Endodermal cell (in vitro differentiated cells): ENCODE measurements around the gene PICALM. TPM values are rescaled to one million over a fixed set of nuclear protein-coding genes. Genes with fewer than 3 reads are reported as not detected.

Source experiments
- DNase-seq: peaks from one replicate; pipeline ENCODE4 v3.0.0-alpha.2; 2017
- H3K27ac ChIP-seq: 2 replicates; pipeline ENCODE4 v1.5.1; 2013; ENCODE audit warnings: mild to moderate bottlenecking, low read depth, low read length, moderate library complexity
- H3K27me3 ChIP-seq: 2 replicates; pipeline ENCODE4 v1.6.1; 2013; ENCODE audit warnings: mild to moderate bottlenecking, low read length, moderate library complexity; ENCODE audit not compliant: insufficient read depth, control insufficient read depth, poor library complexity, severe bottlenecking
- H3K36me3 ChIP-seq: 2 replicates; pipeline ENCODE4 v1.7.0; 2013; ENCODE audit warnings: mild to moderate bottlenecking, low read length, moderate library complexity; ENCODE audit not compliant: control insufficient read depth, insufficient read depth
- H3K4me1 ChIP-seq: one replicate; pipeline ENCODE4 v1.7.0; 2013; ENCODE audit warnings: low read length; ENCODE audit not compliant: control insufficient read depth, insufficient read depth
- H3K4me3 ChIP-seq: 2 replicates; pipeline ENCODE4 v1.5.1; 2013; ENCODE audit warnings: mild to moderate bottlenecking, low read length, moderate library complexity
- H3K9ac ChIP-seq: 2 replicates; pipeline ENCODE4 v1.6.1; 2013; ENCODE audit warnings: mild to moderate bottlenecking, low read length, moderate library complexity; ENCODE audit not compliant: poor library complexity, severe bottlenecking; ENCODE audit errors: extremely low read depth
- H3K9me3 ChIP-seq: 2 replicates; pipeline ENCODE4 v1.6.1; 2013; ENCODE audit warnings: mild to moderate bottlenecking, low read length, moderate library complexity; ENCODE audit not compliant: control insufficient read depth
- H3K27ac Mint-ChIP-seq: 2 replicates; pipeline ENCODE4 v1.8.0; 2020; ENCODE audit warnings: mixed read lengths
- H3K27me3 Mint-ChIP-seq: 2 replicates; pipeline ENCODE4 v1.8.0; 2021; ENCODE audit warnings: mild to moderate bottlenecking, mixed read lengths; ENCODE audit not compliant: insufficient read depth
- H3K36me3 Mint-ChIP-seq: 2 replicates; pipeline ENCODE4 v1.8.0; 2020; ENCODE audit warnings: low read depth, mixed read lengths
- H3K4me1 Mint-ChIP-seq: 2 replicates; pipeline ENCODE4 v1.8.0; 2020; ENCODE audit warnings: mixed read lengths
- H3K4me3 Mint-ChIP-seq: 2 replicates; pipeline ENCODE4 v1.8.0; 2020; ENCODE audit warnings: mild to moderate bottlenecking, moderate library complexity, mixed read lengths
- H3K9me3 Mint-ChIP-seq: 2 replicates; pipeline ENCODE4 v1.8.0; 2020; ENCODE audit warnings: mild to moderate bottlenecking, mixed read lengths
- CTCF ChIP-seq: fragments of 200-600 bp; sonication (generic); conservative IDR thresholded peaks from 2 replicates; pipeline ENCODE4 v1.5.0; 2021; ENCODE audit warnings: antibody characterized with exemption, mild to moderate bottlenecking
- WGBS, 2 experiments: methylation state at CpG; one replicate each; pipeline versions ENCODE4 v1.1.5 to v1.1.7; 2013; ENCODE audit warnings: missing lambda C conversion rate in 2 of 2, mixed read lengths in 1 of 2; ENCODE audit not compliant: insufficient coverage in 1 of 2, insufficient read length in 1 of 2; 5-methylcytosine and 5-hydroxymethylcytosine counted together
- total RNA-seq, 2 donors: library from RNA; stranded (reverse); fragmentation: NEBNext Ultra II Directional in 1 of 2; extraction: Animal tissue kit (Norgen Biotek cat#: 25700) in 1 of 2; gene quantifications; 2 replicates in 1 of 2; 3 replicates in 1 of 2; pipeline ENCODE4 v1.2.1, GENCODE V29; 2021

The PICALM gene
- total RNA-seq, 2 donors from 2014 or later, result 120 to 129 TPM

DNA sequence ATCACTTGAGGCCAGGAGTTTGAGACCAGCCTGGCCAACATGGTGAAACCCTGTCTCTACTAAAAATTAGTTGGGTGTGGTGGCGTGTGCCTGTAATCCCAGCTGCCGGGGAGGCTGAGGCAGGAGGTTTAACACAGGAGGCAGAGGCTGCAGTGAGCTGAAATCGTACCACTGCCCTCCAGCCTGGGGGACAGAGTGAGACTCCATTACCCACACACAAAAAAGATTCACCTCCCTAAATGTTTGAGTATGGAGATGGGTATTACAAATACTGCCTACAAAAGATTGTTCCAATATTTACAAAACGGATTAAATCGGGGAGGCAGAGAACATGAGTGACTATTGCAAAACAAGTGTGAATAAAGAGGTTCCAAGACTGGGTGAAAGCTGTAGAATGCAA is 98.3 kb downstream of the PICALM start:
- Mint-ChIP-seq H3K27me3 (no peaks in the 10 kb centered on the region), H3K9me3 (peaks cover 5% of the 10 kb centered on the region), H3K36me3 (peaks cover 58% of the 10 kb centered on the region), H3K27ac (no peak overlapping the region), H3K4me3 (no peak overlapping the region), H3K4me1 (peaks cover 8% of the 10 kb centered on the region)
- 80 to 95% methylated on average over 1 to 5 of the region's 5 CpGs for WGBS, 2 experiments
- H3K9me3 ChIP-seq, result peaks cover 6% of the 10 kb centered on the region
- peaks cover 4% of the 10 kb centered on the region for H3K4me1 ChIP-seq
- H3K9ac ChIP-seq, result no peak overlapping the region
- peaks cover 88% of the 10 kb centered on the region for H3K36me3 ChIP-seq
- H3K4me3 ChIP-seq, result no peak overlapping the region
- no peak overlapping the region for H3K27ac ChIP-seq
- no peak for DNase-seq
- TF ChIP-seq CTCF, result no peak
- no peaks in the 10 kb centered on the region for H3K27me3 ChIP-seq

DNA sequence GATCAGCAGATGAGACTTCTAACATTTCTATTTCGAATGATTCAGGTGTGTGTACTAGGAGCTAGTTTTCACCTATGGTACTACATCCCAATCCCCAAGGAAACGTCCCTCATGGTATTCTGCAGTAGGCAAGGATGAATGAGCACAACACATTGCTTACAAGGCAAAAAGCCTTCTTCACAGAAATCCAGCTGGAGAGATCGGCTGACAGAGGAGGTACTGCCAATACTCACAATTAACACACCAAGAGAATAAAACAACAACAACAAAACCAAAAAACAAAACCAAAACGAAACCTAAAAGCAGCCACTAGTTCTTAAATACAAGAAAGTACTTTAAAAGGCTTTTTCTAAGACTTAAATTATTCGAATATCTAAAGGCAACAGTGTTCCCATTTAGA is 101.4 kb downstream of the PICALM start:
- Histone ChIP-seq H3K4me1 (peaks cover 4% of the 10 kb centered on the region), H3K27ac (no peak overlapping the region), H3K36me3 (peaks cover 88% of the 10 kb centered on the region), H3K9me3 (peaks cover 6% of the 10 kb centered on the region), H3K9ac (no peak overlapping the region), H3K27me3 (no peaks in the 10 kb centered on the region), H3K4me3 (no peak overlapping the region)
- Mint-ChIP-seq H3K27ac (peak overlapping the region; percentile 64), H3K4me3 (no peak overlapping the region), H3K27me3 (no peaks in the 10 kb centered on the region), H3K9me3 (peaks cover 5% of the 10 kb centered on the region), H3K36me3 (peaks cover 73% of the 10 kb centered on the region), H3K4me1 (peaks cover 8% of the 10 kb centered on the region)
- WGBS, 2 experiments, result 82 to 89% methylated on average over 2 to 5 of the region's 5 CpGs
- no peak for DNase-seq
- TF ChIP-seq CTCF, result no peak

DNA sequence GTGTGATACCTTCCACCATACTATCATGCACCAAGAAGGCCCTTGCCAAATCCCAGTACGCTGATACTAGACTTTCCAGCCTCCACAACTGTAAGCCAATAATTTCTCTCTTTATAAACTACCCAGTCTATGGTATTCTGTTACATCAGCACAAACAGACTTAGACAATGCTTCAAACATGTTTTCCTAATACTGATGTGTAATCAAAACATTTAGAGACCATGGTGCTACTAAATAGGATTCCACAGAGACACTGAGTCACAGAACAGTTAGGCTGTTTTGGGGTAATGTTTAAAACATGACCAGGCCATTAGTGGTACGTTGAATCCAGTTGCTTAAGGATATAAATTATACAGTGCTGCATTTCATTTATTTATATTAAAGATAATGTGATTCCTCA is 103.7 kb downstream of the PICALM start:
- Mint-ChIP-seq H3K4me1 (peaks cover 8% of the 10 kb centered on the region), H3K36me3 (peaks cover 71% of the 10 kb centered on the region)
- no peak for DNase-seq

More for the DNA sequence above, 103.7 kb downstream of the PICALM start:
- Mint-ChIP-seq H3K9me3 (peaks cover 3% of the 10 kb centered on the region), H3K27me3 (no peaks in the 10 kb centered on the region), H3K27ac (no peak overlapping the region), H3K4me3 (no peak overlapping the region)
- Histone ChIP-seq H3K4me1 (peaks cover 4% of the 10 kb centered on the region), H3K27ac (no peak overlapping the region), H3K27me3 (no peaks in the 10 kb centered on the region), H3K9ac (no peak overlapping the region), H3K36me3 (peaks cover 88% of the 10 kb centered on the region), H3K9me3 (peaks cover 3% of the 10 kb centered on the region), H3K4me3 (no peak overlapping the region)
- WGBS, 2 experiments, result 83 to 96% methylated on average over 1 of the region's 2 CpGs
- TF ChIP-seq CTCF, result no peak
